Measurements from ENCODE around the gene DNAJC4. TPM values are rescaled to one million over a fixed set of nuclear protein-coding genes. Genes with fewer than 3 reads are reported as not detected.
A peak's percentile ranks its signal among the peaks of the same experiment; 100 is the strongest.

Gene DNAJC4
- total and polyA plus RNA-seq, 9 of the 15 experiments (the other 6 are each of a cell fraction or from before 2014, with no cell fraction given): 4.0 to 32.6 (median 19.9) TPM

DNA sequence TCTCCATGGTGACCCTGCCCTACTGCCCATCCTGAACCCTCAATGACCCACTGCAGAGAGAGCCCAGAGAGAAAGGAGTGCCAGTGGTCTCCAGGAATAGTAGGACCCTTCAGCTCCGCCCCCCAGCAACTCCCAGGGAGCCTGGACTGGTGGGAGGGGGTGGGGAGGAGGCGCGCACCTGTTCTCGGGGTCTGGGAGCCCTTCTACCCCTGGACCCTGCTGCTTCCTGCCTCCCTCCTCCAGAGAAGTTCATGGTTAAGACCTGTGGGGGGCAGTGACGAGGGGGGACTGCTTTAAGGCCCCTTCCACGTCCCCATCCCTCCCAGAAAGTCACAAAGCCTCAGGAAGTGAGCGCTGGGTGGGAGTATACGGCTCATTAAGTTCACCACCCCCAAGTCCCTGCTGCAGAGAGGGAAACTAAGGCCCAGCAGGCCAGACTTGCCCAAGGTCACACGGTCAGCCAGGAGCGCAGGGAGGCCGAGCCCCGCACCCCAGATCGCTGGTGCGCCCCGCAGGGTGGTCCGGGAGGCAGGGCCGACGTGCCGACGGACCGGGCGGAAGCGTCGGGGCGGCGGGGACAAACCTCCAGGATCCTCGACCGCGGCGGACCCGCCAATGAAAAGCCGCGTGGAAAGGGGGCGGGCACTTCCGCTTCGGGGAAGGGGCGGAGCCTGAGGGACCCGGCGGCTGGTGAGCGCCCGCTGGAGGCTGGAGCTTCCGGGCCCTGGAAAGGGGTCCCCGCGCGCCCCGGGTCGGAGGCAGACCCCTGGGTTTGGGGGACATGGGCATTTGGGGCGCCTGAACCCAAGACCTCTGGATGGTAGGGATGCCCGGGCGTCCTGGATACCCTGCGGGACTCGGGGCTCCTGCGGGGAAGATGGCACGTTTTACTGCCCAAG, 4.5 kb upstream of the DNAJC4 start, which contains the start of the genes NUDT22 and TRPT1:
NUDT22 (plus strand) TSS at position 667 of the 899 bp plus-strand sequence. CDS start 379 bp downstream, outside the sequence.
TRPT1 (minus strand) TSS at position 579 of the 899 bp plus-strand sequence; CDS start at position 253, 326 bp downstream.
- Histone ChIP-seq H4K20me1 (replicated peaks; ENCODE audit: control insufficient read depth, insufficient read depth, low read length) (no peaks in the 10 kb centered on the region), H3K4me2 (ENCODE audit: insufficient read depth, low read length) (peak within 1 kb of the TSS; percentile 83), H3K4me3 (peak within 1 kb of the TSS; percentile 64), H3K9me3 (replicated peaks; ENCODE audit: control insufficient read depth, insufficient read depth, low read depth, low read length) (no peaks in the 10 kb centered on the region), H3K79me2 (ENCODE audit: control insufficient read depth, insufficient read depth, low read length) (peaks cover 39% of the 10 kb centered on the region), H3K9ac (ENCODE audit: insufficient read depth in 1 of 2, low read depth in 2 of 2, low read length in 2 of 2) (peak within 1 kb of the TSS; percentile 79 to 99), H3K27me3 (ENCODE audit: control insufficient read depth in 2 of 2, insufficient read depth in 2 of 2, low read length in 2 of 2) (no peaks in the 10 kb centered on the region), H3K4me1 (replicated peaks in 1 of 2; ENCODE audit: control insufficient read depth in 2 of 2, insufficient read depth in 2 of 2, low read length in 2 of 2) (peaks cover 8 to 72% of the 10 kb centered on the region in 2 experiments; a peak in 4 of 5 replicates), H3K27ac (ENCODE audit: extremely low read depth, low read depth, low read length) (peak within 1 kb of the TSS; percentile 93), H3K9me1 (ENCODE audit: control insufficient read depth, insufficient read depth, low read length) (peaks cover 5% of the 10 kb centered on the region), H2AFZ (ENCODE audit: low read depth, low read length) (peak within 1 kb of the TSS; percentile 93), H3K36me3 (ENCODE audit: control insufficient read depth, insufficient read depth, low read length) (peaks cover 44% of the 10 kb centered on the region; the same call in 2 of the 3 replicates)
- FAIRE-seq (peak; percentile 75), ATAC-seq (peak; percentile 83), DNase-seq (ENCODE audit: extremely low read depth in 1 of 4, low spot score in 3 of 4) (peak; percentile 85 to 94 (median 90))
- ChIA-PET CTCF (ENCODE audit: low intra/inter-chr PET ratio) (no interaction called here), POLR2A (interaction anchor here (0.7 to 6.3 kb wide), 10 partner anchors 8 to 487 kb away, joined by 3 to 77 read pairs (median 3); partner anchors contain the start of gene FERMT3)
- in situ Hi-C loops (cut with MboI) (no loop called here), intact Hi-C loops (cut with micrococcal nuclease) (no loop called here)
- WGBS (ENCODE audit: insufficient coverage, low coverage, missing lambda C conversion rate): under 1% methylated on average over 44 of the region's 54 CpGs
- BruUV-seq (replicated peaks): TSS peak; percentile 77
- TF ChIP-seq ZNF639 (CRISPR knock-in tag; conservative IDR thresholded peaks at IDR 0.05 in 1 of 2, IDR thresholded peaks at IDR 0.05 in 1 of 2) (0 out of 4 replicates have a peak, but pooled peaks of 1 of the 2 experiments have one; percentile 16), NEUROD1 (IDR thresholded peaks at IDR 0.05; ENCODE audit: borderline replicate concordance, low read depth, low read length, partially characterized antibody) (peak; percentile 22), POLR2B (IDR thresholded peaks at IDR 0.05; ENCODE audit: low read depth, partially characterized antibody) (peak; percentile 55), SP2 (IDR thresholded peaks at IDR 0.05; ENCODE audit: extremely low read depth, low read depth, low read length, poor library complexity, severe bottlenecking) (no peak), SMAD3 (CRISPR knock-in tag; conservative IDR thresholded peaks at IDR 0.05) (no peak), TEAD2 (tag; IDR thresholded peaks at IDR 0.05) (no peak), HNRNPH1 (optimal IDR thresholded peaks at IDR 0.05; ENCODE audit: low read depth, low read length) (no peak), ZNF408 (CRISPR knock-in tag; IDR thresholded peaks at IDR 0.05; ENCODE audit: low read depth) (no peak), U2AF1 (optimal IDR thresholded peaks at IDR 0.05; ENCODE audit: low read depth, low read length) (peak; percentile 66), HDAC6 (IDR thresholded peaks at IDR 0.05; ENCODE audit: low read depth, low read length) (no peak), CREM (IDR thresholded peaks at IDR 0.05; ENCODE audit: low read depth) (peak; percentile 74), THRB (CRISPR knock-in tag; conservative IDR thresholded peaks at IDR 0.05) (0 out of 2 replicates have a peak, but pooled peaks have one; percentile 55)
- TF ChIP-seq, protein P1, sequence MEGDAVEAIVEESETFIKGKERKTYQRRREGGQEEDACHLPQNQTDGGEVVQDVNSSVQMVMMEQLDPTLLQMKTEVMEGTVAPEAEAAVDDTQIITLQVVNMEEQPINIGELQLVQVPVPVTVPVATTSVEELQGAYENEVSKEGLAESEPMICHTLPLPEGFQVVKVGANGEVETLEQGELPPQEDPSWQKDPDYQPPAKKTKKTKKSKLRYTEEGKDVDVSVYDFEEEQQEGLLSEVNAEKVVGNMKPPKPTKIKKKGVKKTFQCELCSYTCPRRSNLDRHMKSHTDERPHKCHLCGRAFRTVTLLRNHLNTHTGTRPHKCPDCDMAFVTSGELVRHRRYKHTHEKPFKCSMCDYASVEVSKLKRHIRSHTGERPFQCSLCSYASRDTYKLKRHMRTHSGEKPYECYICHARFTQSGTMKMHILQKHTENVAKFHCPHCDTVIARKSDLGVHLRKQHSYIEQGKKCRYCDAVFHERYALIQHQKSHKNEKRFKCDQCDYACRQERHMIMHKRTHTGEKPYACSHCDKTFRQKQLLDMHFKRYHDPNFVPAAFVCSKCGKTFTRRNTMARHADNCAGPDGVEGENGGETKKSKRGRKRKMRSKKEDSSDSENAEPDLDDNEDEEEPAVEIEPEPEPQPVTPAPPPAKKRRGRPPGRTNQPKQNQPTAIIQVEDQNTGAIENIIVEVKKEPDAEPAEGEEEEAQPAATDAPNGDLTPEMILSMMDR (IDR thresholded peaks at IDR 0.05 in 2 of 3, conservative IDR thresholded peaks at IDR 0.05 in 1 of 3; ENCODE audit: insufficient read depth in 2 of 3, low read depth in 1 of 3, low read length in 3 of 3): peak; percentile 19 to 38 (median 30); a peak in 3 of 6 replicates
